Endothelial cell of umbilical vein (primary cell): ENCODE measurements around the gene FAM13C. TPM values are rescaled to one million over a fixed set of nuclear protein-coding genes. Genes with fewer than 3 reads are reported as not detected.

Experiments
- Bru-seq: library from RNA; stranded (reverse); fragments of 400-500 nt; gene quantifications from one replicate; lab custom pipeline; 2021; lab: Mats Ljungman, UMichigan
- BruChase-seq, 2 experiments: library from RNA; stranded (reverse); fragments of 400-500 nt; gene quantifications; one replicate each; lab custom pipeline; 2021; lab: Mats Ljungman, UMichigan
- BruUV-seq: library from RNA; stranded (reverse); fragments of 400-500 nt; replicated peaks from 2 replicates; lab custom pipeline; 2021; lab: Mats Ljungman, UMichigan
- CTCF ChIA-PET: fragments of 300-600, 350-600 bp; sonication (Branson Sonifier 250); formaldehyde crosslinking; loops from one replicate; lab custom pipeline; 2021; ENCODE audit warnings: antibody characterized with exemption, inconsistent platforms; lab: Charles Lee
- POLR2A ChIA-PET: fragments of 300-600, 350-600 bp; sonication (Branson Sonifier 250); formaldehyde crosslinking; loops from one replicate; lab custom pipeline; 2021; ENCODE audit warnings: antibody characterized with exemption, inconsistent platforms; lab: Charles Lee
- DNase-seq: peaks from one replicate; pipeline ENCODE4 v3.0.0-alpha.2; 2011; ENCODE audit warnings: low read depth, low spot score
- FAIRE-seq: peaks from 2 replicates; lab custom pipeline; 2011; peaks lifted over from hg19 to GRCh38; lab: Jason Lieb, UNC
- H2AFZ ChIP-seq: 2 replicates; pipeline ENCODE4 v1.6.0; 2012; ENCODE audit warnings: low read depth, low read length, control low read depth, inconsistent platforms
- H3K27ac ChIP-seq: 2 replicates; pipeline ENCODE4 v1.5.1; 2011; ENCODE audit warnings: low read depth, mild to moderate bottlenecking, control low read depth, low read length, moderate library complexity; ENCODE audit not compliant: insufficient read depth
- H3K27me3 ChIP-seq, 2 experiments: 2 replicates each; pipeline versions ENCODE4 v1.6.0 to v1.6.1; 2011; ENCODE audit warnings: low read length in 2 of 2, mixed read lengths in 1 of 2; ENCODE audit not compliant: control insufficient read depth in 2 of 2, insufficient read depth in 2 of 2
- H3K36me3 ChIP-seq, 2 experiments: 2 replicates in 1 of 2; 3 replicates in 1 of 2; pipeline ENCODE4 v1.5.1; 2011; ENCODE audit warnings: low read length in 2 of 2, mild to moderate bottlenecking in 1 of 2, moderate library complexity in 1 of 2; ENCODE audit not compliant: control insufficient read depth in 2 of 2, insufficient read depth in 2 of 2; ENCODE audit errors: extremely low read depth in 1 of 2
- H3K4me1 ChIP-seq: 3 replicates; pipeline ENCODE4 v1.5.1; 2011; ENCODE audit warnings: mild to moderate bottlenecking, low read length; ENCODE audit not compliant: control insufficient read depth, insufficient read depth; ENCODE audit errors: extremely low read depth
- H3K4me2 ChIP-seq: 2 replicates; pipeline ENCODE4 v1.6.1; 2011; ENCODE audit warnings: low read length, control low read depth, mixed read lengths; ENCODE audit not compliant: insufficient read depth
- H3K4me3 ChIP-seq, 3 experiments: fragments of 200-600 bp in 1 of 3; sonication (generic), shearing (Covaris generic) in 1 of 3; replicated peaks in 1 of 3; 2 replicates each; pipeline ENCODE4 v1.5.1; 2011 to 2016; ENCODE audit warnings: control low read depth in 3 of 3, low read length in 3 of 3, mild to moderate bottlenecking in 2 of 3, inconsistent platforms in 1 of 3, low read depth in 1 of 3, moderate library complexity in 1 of 3; ENCODE audit not compliant: insufficient read depth in 1 of 3
- H3K79me2 ChIP-seq: 2 replicates; pipeline ENCODE4 v1.6.0; 2012; ENCODE audit warnings: low read length, inconsistent platforms; ENCODE audit not compliant: control insufficient read depth, insufficient read depth
- H3K9ac ChIP-seq: replicated peaks from 2 replicates; pipeline ENCODE3; 2011; ENCODE audit warnings: low read length, control low read depth; ENCODE audit not compliant: insufficient read depth; ENCODE audit errors: extremely low read depth
- H3K9me1 ChIP-seq: replicated peaks from 3 replicates; pipeline ENCODE4 v1.6.0; 2011; ENCODE audit warnings: mild to moderate bottlenecking, low read length; ENCODE audit not compliant: control insufficient read depth, insufficient read depth; ENCODE audit errors: extremely low read depth
- H3K9me3 ChIP-seq: replicated peaks from 2 replicates; pipeline ENCODE4 v1.5.1; 2012; ENCODE audit warnings: low read length, inconsistent platforms; ENCODE audit not compliant: control insufficient read depth, insufficient read depth
- H4K20me1 ChIP-seq: replicated peaks from 2 replicates; pipeline ENCODE3; 2011; ENCODE audit warnings: mild to moderate bottlenecking, low read length; ENCODE audit not compliant: control insufficient read depth, insufficient read depth; ENCODE audit errors: extremely low read depth
- CTCF ChIP-seq, 2 donors: IDR thresholded peaks; 1 replicate in 1 of 2; 2 replicates in 1 of 2; pipeline ENCODE4 v1.5.1; 2011; ENCODE audit warnings: low read length in 2 of 2, mild to moderate bottlenecking in 2 of 2, moderate library complexity in 2 of 2, control low read depth in 1 of 2, inconsistent platforms in 1 of 2, low read depth in 1 of 2; ENCODE audit not compliant: insufficient read depth in 1 of 2; ENCODE audit errors: extremely low read depth in 1 of 2
- EZH2 ChIP-seq: IDR thresholded peaks from 2 replicates; pipeline ENCODE4 v1.6.1; 2012; ENCODE audit warnings: borderline replicate concordance, low read depth, mild to moderate bottlenecking, moderate library complexity, low read length, inconsistent platforms; ENCODE audit not compliant: severe bottlenecking
- FOS ChIP-seq: IDR thresholded peaks from 2 replicates; pipeline ENCODE4 v1.6.1; 2011; ENCODE audit warnings: mild to moderate bottlenecking, low read length, moderate library complexity, borderline replicate concordance; ENCODE audit not compliant: insufficient read depth
- GATA2 ChIP-seq: IDR thresholded peaks from 2 replicates; pipeline ENCODE4 v1.7.0; 2011; ENCODE audit warnings: low read depth, mild to moderate bottlenecking, moderate library complexity, mixed read lengths, low read length; ENCODE audit not compliant: insufficient read length, insufficient read depth
- JUN ChIP-seq: IDR thresholded peaks from 2 replicates; pipeline ENCODE4 v1.6.1; 2011; ENCODE audit warnings: borderline replicate concordance, low read depth; ENCODE audit not compliant: insufficient read length, insufficient read depth
- MAX ChIP-seq: IDR thresholded peaks from 2 replicates; pipeline ENCODE4 v1.6.1; 2011; ENCODE audit not compliant: insufficient read depth, insufficient read length
- MYC ChIP-seq: IDR thresholded peaks from one replicate; pipeline ENCODE4 v1.6.1; 2011; ENCODE audit warnings: mild to moderate bottlenecking, low read depth, low read length
- POLR2A ChIP-seq: IDR thresholded peaks from 2 replicates; pipeline ENCODE4 v1.6.1; 2012; ENCODE audit warnings: low read depth, mild to moderate bottlenecking, control low read depth, low read length
- POLR2AphosphoS5 ChIP-seq: IDR thresholded peaks from 2 replicates; pipeline ENCODE4 v1.6.1; 2012; ENCODE audit warnings: low read depth, mild to moderate bottlenecking, control low read depth, low read length, moderate library complexity; ENCODE audit not compliant: insufficient read depth
- dilution Hi-C: fragments of 300-500 bp; cut with MboI; formaldehyde crosslinking; loops from one replicate; pipeline ENCODE4 v1.15.0; 2019; ENCODE audit warnings: low sequenced_read_pairs; ENCODE audit not compliant: extremely low pct_ligation_motif_present
- intact Hi-C: fragments of 100-400 bp; cut with micrococcal nuclease; formaldehyde crosslinking; loops from one replicate; pipeline ENCODE4 v1.10.0; 2022
- long read RNA-seq: library from polyadenylated mRNA; stranded (forward); transcript quantifications from one replicate; pipeline ENCODE4 v2.0.0, GENCODE V29; 2021
- polyA minus RNA-seq, 3 experiments: library from RNA; depleted of rRNA, polyadenylated mRNA; stranded (reverse); fragments of >200 nt; gene quantifications; 1 replicate in 1 of 3; 2 replicates in 2 of 3; pipeline ENCODE4 v1.2.3, GENCODE V29; 2011
- polyA plus RNA-seq, 4 experiments: library from polyadenylated mRNA; depleted of rRNA in 3 of 4; stranded (reverse) in 3 of 4; unstranded in 1 of 4; fragments of >200 nt; gene quantifications; 2 replicates each; pipeline versions ENCODE4 v1.2.1 to v1.2.3, GENCODE V29; 2011 to 2012; ENCODE audit warnings: missing spikeins in 1 of 4
- total RNA-seq: library from RNA; stranded (reverse); gene quantifications from 2 replicates; pipeline ENCODE4 v1.2.3, GENCODE V29; 2021

FAM13C gene
- total RNA-seq, result 0.67 TPM in 1 of 2 replicates, not detected in the other
- 0.03 TPM in 1 of 2 replicates, not detected in the other for polyA plus RNA-seq
- polyA plus RNA-seq (2011; cell fraction: cytosol; rRNA removed), result 0.03 TPM in 1 of 2 replicates, not detected in the other
- polyA plus RNA-seq (2011; cell fraction: nucleus; rRNA removed), result 0.20 and 0.63 TPM in 2 replicates
- polyA plus RNA-seq (2012), result not detected in 2 replicates
- not detected in 2 replicates for polyA minus RNA-seq
- not detected for polyA minus RNA-seq (2011; cell fraction: cytosol; rRNA and poly(A)+ RNA removed)
- polyA minus RNA-seq (2011; cell fraction: nucleus; rRNA and poly(A)+ RNA removed), result 0.34 TPM in 1 of 2 replicates, not detected in the other
- percentile 7 among the genes with signal in this experiment for Bru-seq, nascent RNA
- BruChase-seq, experiment 1, labeled RNA remaining after a 6-hour chase, result percentile 4 among the genes with signal in this experiment
- percentile 8 among the genes with signal in this experiment for BruChase-seq, experiment 2, labeled RNA remaining after a 2-hour chase
- long read RNA-seq, result 0 reads

GRCh38 chr10:59362144-59362958 lies at the start of gene FAM13C:
FAM13C (minus strand) TSS chr10:59362549; CDS start chr10:59362460, 89 bp downstream.
- peak within 1 kb of the TSS; percentile 4 for H2AFZ ChIP-seq
- H3K4me1 ChIP-seq, result no peaks in the 10 kb centered on the region
- dilution Hi-C loops, result no loop called here
- no TSS peak for BruUV-seq
- intact Hi-C loops, result no loop called here
- no peak for TF ChIP-seq JUN
- peak within 1 kb of the TSS in 1 of 3 experiments; percentile 23 for H3K4me3 ChIP-seq
- ChIA-PET CTCF (no interaction called here), POLR2A (no interaction called here)
- no peaks in the 10 kb centered on the region for H3K9me3 ChIP-seq
- H3K9ac ChIP-seq, result no peak within 1 kb of the TSS
- no peaks in the 10 kb centered on the region for H3K27me3 ChIP-seq
- H3K79me2 ChIP-seq, result no peaks in the 10 kb centered on the region
- no peak within 1 kb of the TSS for H3K27ac ChIP-seq
- H4K20me1 ChIP-seq, result no peaks in the 10 kb centered on the region
- FAIRE-seq, result no peak
- DNase-seq, result peak; percentile 42
- peak within 1 kb of the TSS; percentile 57 for H3K4me2 ChIP-seq
- H3K36me3 ChIP-seq, result no peaks in the 10 kb centered on the region
- no peaks in the 10 kb centered on the region for H3K9me1 ChIP-seq

GRCh38 chr10:59405235-59405634 lies 42.9 kb upstream of the FAM13C start:
- no peak for FAIRE-seq
- Histone ChIP-seq H3K4me2 (no peak overlapping the region), H3K27ac (no peak overlapping the region), H3K27me3 (no peaks in the 10 kb centered on the region), H3K4me1 (no peaks in the 10 kb centered on the region), H3K79me2 (no peaks in the 10 kb centered on the region), H3K36me3 (no peaks in the 10 kb centered on the region), H3K9me3 (no peaks in the 10 kb centered on the region), H3K4me3 (no peak overlapping the region), H4K20me1 (no peaks in the 10 kb centered on the region), H3K9ac (no peak overlapping the region), H3K9me1 (no peaks in the 10 kb centered on the region), H2AFZ (no peak overlapping the region)
- no peak for DNase-seq
- ChIA-PET CTCF (no interaction called here), POLR2A (no interaction called here)
- BruUV-seq, result no TSS peak
- dilution Hi-C loops, result no loop called here
- intact Hi-C loops, result no loop called here
- TF ChIP-seq FOS (no peak), JUN (no peak), POLR2A (no peak), CTCF (IDR thresholded peaks at IDR 0.05; ENCODE audit: extremely low read depth in 1 of 2, insufficient read depth in 1 of 2, low read depth in 1 of 2, low read length in 2 of 2) (no peak), POLR2AphosphoS5 (no peak), MAX (no peak), GATA2 (no peak), EZH2 (no peak), MYC (no peak)
